Spleen (tissue), 13 donors: ENCODE data around the gene PRDM13. TPM values are rescaled to one million over a fixed set of nuclear protein-coding genes. Genes with fewer than 3 reads are reported as not detected.

Source experiments
- DNase-seq: peaks from one replicate; pipeline ENCODE4 v3.0.0-alpha.2; 2020
- H3K27ac ChIP-seq, 8 donors: fragments of 200-600 bp; sonication (generic) in 7 of 8; 1 replicate in 4 of 8; 2 replicates in 4 of 8; pipeline versions ENCODE4 v1.5.0 to v1.8.0; 2016 to 2021; ENCODE audit warnings: inconsistent platforms in 4 of 8, mild to moderate bottlenecking in 4 of 8, moderate library complexity in 1 of 8
- H3K27me3 ChIP-seq, 7 donors: fragments of 200-600 bp; sonication (generic) in 6 of 7; replicated peaks in 1 of 7; 1 replicate in 4 of 7; 2 replicates in 3 of 7; pipeline versions ENCODE4 v1.5.0 to v1.8.0; 2016 to 2021; ENCODE audit warnings: inconsistent platforms in 3 of 7, mild to moderate bottlenecking in 1 of 7
- H3K36me3 ChIP-seq, 6 donors: fragments of 200-600 bp; sonication (generic) in 5 of 6; 1 replicate in 4 of 6; 2 replicates in 2 of 6; pipeline versions ENCODE4 v1.5.0 to v1.8.0; 2016 to 2021; ENCODE audit warnings: inconsistent platforms in 2 of 6
- H3K4me1 ChIP-seq, 6 donors: fragments of 200-600 bp; sonication (generic) in 5 of 6; 1 replicate in 3 of 6; 2 replicates in 3 of 6; pipeline versions ENCODE4 v1.5.0 to v1.8.0; 2016 to 2021; ENCODE audit warnings: inconsistent platforms in 3 of 6
- H3K4me3 ChIP-seq, 8 donors: fragments of 200-600 bp; sonication (generic) in 7 of 8; 1 replicate in 4 of 8; 2 replicates in 4 of 8; pipeline versions ENCODE4 v1.5.0 to v1.8.0; 2016 to 2021; ENCODE audit warnings: inconsistent platforms in 4 of 8, mild to moderate bottlenecking in 4 of 8, moderate library complexity in 2 of 8
- H3K9me3 ChIP-seq, 8 donors: fragments of 200-600 bp; sonication (generic) in 7 of 8; 1 replicate in 4 of 8; 2 replicates in 4 of 8; pipeline versions ENCODE4 v1.5.0 to v1.8.0; 2016 to 2021; ENCODE audit warnings: inconsistent platforms in 4 of 8
- CTCF ChIP-seq, 11 experiments: fragments of 200-600 bp in 7 of 11; fragments of 450-650 bp in 4 of 11; sonication (generic) in 4 of 11; IDR thresholded peaks in 8 of 11; conservative IDR thresholded peaks in 3 of 11; 1 replicate in 7 of 11; 2 replicates in 4 of 11; pipeline versions ENCODE4 v1.4.0 to v1.8.0; 2016 to 2021; ENCODE audit warnings: antibody characterized with exemption in 11 of 11, inconsistent platforms in 4 of 11, mild to moderate bottlenecking in 1 of 11
- POLR2A ChIP-seq, 3 donors: fragments of 450-650 bp; IDR thresholded peaks; one replicate each; pipeline ENCODE4 v1.5.1; 2017; ENCODE audit warnings: antibody characterized with exemption in 3 of 3, mild to moderate bottlenecking in 1 of 3
- POLR2AphosphoS5 ChIP-seq, 3 donors: sonication (generic); formaldehyde crosslinking; IDR thresholded peaks; one replicate each; pipeline ENCODE4 v1.5.1; 2017; ENCODE audit warnings: antibody characterized with exemption in 3 of 3
- WGBS, 5 donors: extraction: QIAGEN DNeasy Blood & Tissue Kit in 3 of 5; methylation state at CpG; one replicate each; pipeline versions ENCODE4 v1.1.5 to v1.1.7; 2013 to 2018; 5-methylcytosine and 5-hydroxymethylcytosine counted together
- intact Hi-C: fragments of 100-400 bp; cut with DNase I; formaldehyde crosslinking; loops from one replicate; pipeline ENCODE4 v1.15.0; 2023; ENCODE audit warnings: low total_unique reads
- long read RNA-seq, 2 donors: transcript quantifications; one replicate each; lab custom pipeline, GENCODE V29; 2026
- polyA plus RNA-seq, 3 donors: library from polyadenylated mRNA; stranded (reverse); fragments of 200-250 nt; gene quantifications; one replicate each; pipeline ENCODE4 v1.2.1, GENCODE V29; 2013
- total RNA-seq, 7 donors: library from RNA; depleted of rRNA in 3 of 7; stranded (reverse); fragments of >200 nt in 3 of 7; fragmentation: NEBNext Ultra II Directional in 4 of 7; extraction: Animal tissue kit (Norgen Biotek cat#: 25700) in 4 of 7; gene quantifications; one replicate each; pipeline versions ENCODE4 v1.1.0 to v1.2.1, GENCODE V29; 2016 to 2021
- donor health status: healthy with polysubstance abuse.
- donor health status: DM: no; HTN: no; CAD: no; lungs with moderate emphysema.
- donor health status: DM: no; HTN: no; CAD: no.
- donor health status: Bipolar disorder and iron deficiency.
- donor health status: healthy.
- donor health status: DM: no; HTN: no; CAD: no.
- donor health status: DM: yes; HTN: yes; CAD: no.

The PRDM13 gene
- total RNA-seq (not detected), polyA plus RNA-seq (under 1 TPM in 1 of 3 donors, not detected in 2; 0.02 TPM)
- long read RNA-seq, donor 1: 0 reads
- long read RNA-seq, donor 2: 0 reads

DNA sequence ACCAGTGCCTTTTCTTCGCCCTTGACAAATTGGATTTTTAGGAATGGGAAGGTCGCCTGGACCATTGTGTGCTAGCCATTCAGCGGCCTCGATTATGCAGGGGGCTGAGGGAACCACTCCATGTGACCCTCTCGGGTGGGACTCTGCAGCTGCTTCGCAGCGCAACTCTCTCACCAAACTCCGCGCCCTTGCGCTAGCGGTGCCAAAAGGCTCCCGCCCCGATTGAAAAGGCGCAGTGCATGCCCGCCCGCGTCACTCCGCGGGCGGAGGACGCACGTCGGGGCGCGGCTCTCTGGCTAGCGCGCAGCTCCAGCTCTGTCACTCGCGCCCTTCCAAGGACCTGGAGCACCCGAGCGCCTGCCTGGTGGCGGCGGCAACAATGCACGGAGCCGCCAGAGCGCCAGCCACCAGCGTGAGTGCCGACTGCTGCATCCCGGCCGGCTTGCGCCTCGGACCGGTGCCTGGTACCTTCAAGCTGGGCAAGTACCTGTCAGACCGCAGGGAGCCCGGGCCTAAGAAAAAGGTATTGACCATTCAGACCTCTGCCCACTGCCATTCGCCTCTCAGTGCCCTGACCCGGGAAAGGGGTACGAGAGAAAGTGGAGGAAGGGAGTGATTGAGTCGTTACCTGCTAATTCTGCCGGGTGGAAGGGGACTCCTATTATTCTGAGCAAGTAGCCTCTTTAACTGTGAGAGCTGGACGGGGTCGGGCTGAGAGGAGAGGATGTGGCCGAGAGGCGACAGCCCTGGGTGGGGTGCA lies at the start of gene PRDM13:
TSS of gene PRDM13 (plus strand) at position 178 of the 760 bp plus-strand sequence. CDS start at position 380, 202 bp downstream.
- Histone ChIP-seq H3K4me3 (peak within 1 kb of the TSS in 1 of 8 donors; percentile 8), H3K4me1 (peaks cover 17 to 58% (median 39%) of the 10 kb centered on the region in 6 donors), H3K9me3 (no peaks in the 10 kb centered on the region), H3K36me3 (no peaks in the 10 kb centered on the region), H3K27me3 (peaks cover 35 to 100% (median 100%) of the 10 kb centered on the region in 7 donors), H3K27ac (no peak within 1 kb of the TSS)
- WGBS, 5 donors: 6 to 8% (median 8%) methylated on average over 26 to 54 of the region's 54 CpGs
- intact Hi-C loops: no loop called here
- no peak for DNase-seq
- TF ChIP-seq POLR2A (IDR thresholded peaks at IDR 0.05) (no peak), POLR2AphosphoS5 (IDR thresholded peaks at IDR 0.05) (no peak), CTCF (IDR thresholded peaks at IDR 0.05 in 8 of 11, conservative IDR thresholded peaks at IDR 0.05 in 3 of 11) (no peak)

- 65 to 83% (median 73%) methylated on average over 2 of the region's 2 CpGs for WGBS, 5 donors
- Histone ChIP-seq H3K36me3 (peaks cover 0 to 83% (median 41%) of the 10 kb centered on the region in 6 donors), H3K4me3 (no peak overlapping the region), H3K27ac (no peak overlapping the region), H3K4me1 (peaks cover 0 to 18% (median 7%) of the 10 kb centered on the region in 6 donors), H3K27me3 (no peaks in the 10 kb centered on the region), H3K9me3 (peaks cover 0 to 4% (median 0%) of the 10 kb centered on the region in 8 donors)
- TF ChIP-seq POLR2A (IDR thresholded peaks at IDR 0.05) (no peak), CTCF (IDR thresholded peaks at IDR 0.05 in 8 of 11, conservative IDR thresholded peaks at IDR 0.05 in 3 of 11) (no peak), POLR2AphosphoS5 (IDR thresholded peaks at IDR 0.05) (no peak)
- intact Hi-C loops: no loop called here
- DNase-seq: no peak
Measured at GRCh38 chr6:99559057-99559456, 47.6 kb upstream of the PRDM13 start.

GRCh38 chr6:99560668-99561067 lies 46.0 kb upstream of the PRDM13 start:
- intact Hi-C loops: no loop called here
- Histone ChIP-seq H3K9me3 (no peaks in the 10 kb centered on the region), H3K4me3 (no peak overlapping the region), H3K36me3 (peaks cover 0 to 67% (median 32%) of the 10 kb centered on the region in 6 donors), H3K4me1 (peaks cover 0 to 31% (median 16%) of the 10 kb centered on the region in 6 donors), H3K27ac (no peak overlapping the region), H3K27me3 (no peaks in the 10 kb centered on the region)
- no peak for DNase-seq
- 94 to 98% (median 96%) methylated on average over 4 of the region's 4 CpGs for WGBS, 5 donors
- TF ChIP-seq POLR2AphosphoS5 (IDR thresholded peaks at IDR 0.05): no peak
- no peak for TF ChIP-seq POLR2A (IDR thresholded peaks at IDR 0.05)
- no peak for TF ChIP-seq CTCF (IDR thresholded peaks at IDR 0.05 in 8 of 11, conservative IDR thresholded peaks at IDR 0.05 in 3 of 11)

DNA sequence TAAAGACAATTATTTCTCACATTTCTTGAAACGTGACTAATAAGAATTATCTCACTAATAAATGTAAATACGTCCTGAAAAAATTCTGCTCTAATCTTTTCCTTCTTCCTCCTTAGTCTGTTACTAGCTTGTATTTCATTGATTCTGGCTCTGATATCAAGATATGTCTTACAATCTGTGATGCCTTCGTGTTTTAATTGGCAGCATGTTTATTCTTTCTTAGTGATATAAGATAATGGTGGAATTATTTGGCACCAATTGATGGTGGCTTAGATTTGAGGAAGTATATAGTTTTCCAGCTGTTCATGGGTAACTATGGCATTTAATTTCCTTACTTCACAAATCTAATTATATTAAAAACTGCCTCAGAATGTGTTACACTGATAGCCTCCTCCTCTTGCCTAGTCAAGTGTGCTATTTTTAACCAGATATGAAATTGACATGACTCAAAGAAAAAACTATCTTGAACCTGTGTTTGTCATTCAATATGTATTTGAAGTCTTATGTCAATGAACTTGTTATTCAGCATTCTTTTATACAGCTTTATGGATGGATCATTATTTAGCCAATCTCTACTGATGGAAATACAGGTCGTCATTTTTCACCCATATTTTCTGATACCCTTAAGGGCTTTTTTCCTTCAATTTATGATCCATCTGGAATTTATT lies 43.4 kb upstream of the PRDM13 start:
- Histone ChIP-seq H3K36me3 (peaks cover 0 to 42% (median 11%) of the 10 kb centered on the region in 6 donors), H3K27ac (no peak overlapping the region), H3K4me1 (peaks cover 14 to 55% (median 36%) of the 10 kb centered on the region in 6 donors), H3K4me3 (no peak overlapping the region), H3K27me3 (no peaks in the 10 kb centered on the region), H3K9me3 (no peaks in the 10 kb centered on the region)
- no peak for DNase-seq
- no peak for TF ChIP-seq POLR2AphosphoS5 (IDR thresholded peaks at IDR 0.05)
- 51 to 84% (median 64%) methylated on average over 4 of the region's 4 CpGs for WGBS, 5 donors
- intact Hi-C loops: no loop called here
